PC-9 (cell line): ENCODE measurements around the gene RPTOR.

ENCODE experiments used
- CTCF ChIP-seq: fragments of 200-600 bp; sonication (generic); conservative IDR thresholded peaks from 2 replicates; pipeline ENCODE4 v1.6.1; 2017; ENCODE audit warnings: mixed run types, antibody characterized with exemption, mild to moderate bottlenecking, moderate library complexity
- EZH2 ChIP-seq: fragments of 200-600 bp; sonication (generic); IDR thresholded peaks from 2 replicates; pipeline ENCODE4 v1.8.0; 2017; ENCODE audit warnings: antibody characterized with exemption, low read depth

GRCh38 chr17:80942423-80943345, 398.0 kb downstream of the RPTOR start:
- no peak for TF ChIP-seq CTCF
- TF ChIP-seq EZH2 = no peak
